GM13976 (cell line): ENCODE results near the gene RAP2C.

Experiments
- DNase-seq: peaks from one replicate; pipeline ENCODE4 v3.0.0; 2012; ENCODE audit warnings: low spot score
- CTCF ChIP-seq: IDR thresholded peaks from 2 replicates; pipeline ENCODE4 v1.5.1; 2012; ENCODE audit warnings: borderline replicate concordance, mild to moderate bottlenecking; ENCODE audit not compliant: insufficient read depth; ENCODE audit errors: extremely low read depth, missing control alignments, control extremely low read depth
- in situ Hi-C: fragments of 300-500 bp; cut with MboI; formaldehyde crosslinking; loops from one replicate; pipeline ENCODE4 v1.12.0; 2022; ENCODE audit warnings: low sequenced_read_pairs, mixed read lengths, inconsistent platforms; ENCODE audit not compliant: unreplicated experiment

RAP2C gene

GRCh38 chrX:132236121-132236520 is 16.9 kb upstream of the RAP2C start:
- DNase-seq = no peak
- no peak for TF ChIP-seq CTCF
- in situ Hi-C loops = loop anchor here (10.0 kb wide), 1 partner anchor 379 kb away; no protein-coding TSS in a partner anchor

DNA sequence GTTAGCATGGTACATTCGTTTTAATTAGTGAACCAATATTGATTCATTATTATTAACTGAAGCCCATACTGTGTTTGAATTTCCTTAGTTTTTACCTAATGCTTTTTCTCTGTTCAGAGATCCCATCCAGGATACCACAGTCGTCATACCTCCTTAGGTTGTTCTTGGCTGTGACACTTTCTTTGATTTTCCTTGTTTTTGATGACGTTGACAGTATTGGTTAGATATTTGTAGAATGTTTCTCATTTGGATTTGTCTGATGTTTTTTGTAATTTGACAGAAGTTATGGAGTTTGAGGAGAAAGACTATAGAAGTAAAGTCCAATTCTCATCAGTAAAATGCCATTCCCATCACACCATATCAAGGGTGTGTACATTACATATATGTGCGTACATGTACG is 16.2 kb upstream of the RAP2C start:
- DNase-seq = no peak
- TF ChIP-seq CTCF = no peak
- in situ Hi-C loops = loop anchor here (10.0 kb wide), 1 partner anchor 379 kb away; no protein-coding TSS in a partner anchor

- TF ChIP-seq CTCF = no peak
- no peak for DNase-seq
- in situ Hi-C loops = loop anchor here (10.0 kb wide), 1 partner anchor 383 kb away; no protein-coding TSS in a partner anchor
These were observed 12.3 kb upstream of the RAP2C start for GRCh38 chrX:132231587-132231986.

DNA sequence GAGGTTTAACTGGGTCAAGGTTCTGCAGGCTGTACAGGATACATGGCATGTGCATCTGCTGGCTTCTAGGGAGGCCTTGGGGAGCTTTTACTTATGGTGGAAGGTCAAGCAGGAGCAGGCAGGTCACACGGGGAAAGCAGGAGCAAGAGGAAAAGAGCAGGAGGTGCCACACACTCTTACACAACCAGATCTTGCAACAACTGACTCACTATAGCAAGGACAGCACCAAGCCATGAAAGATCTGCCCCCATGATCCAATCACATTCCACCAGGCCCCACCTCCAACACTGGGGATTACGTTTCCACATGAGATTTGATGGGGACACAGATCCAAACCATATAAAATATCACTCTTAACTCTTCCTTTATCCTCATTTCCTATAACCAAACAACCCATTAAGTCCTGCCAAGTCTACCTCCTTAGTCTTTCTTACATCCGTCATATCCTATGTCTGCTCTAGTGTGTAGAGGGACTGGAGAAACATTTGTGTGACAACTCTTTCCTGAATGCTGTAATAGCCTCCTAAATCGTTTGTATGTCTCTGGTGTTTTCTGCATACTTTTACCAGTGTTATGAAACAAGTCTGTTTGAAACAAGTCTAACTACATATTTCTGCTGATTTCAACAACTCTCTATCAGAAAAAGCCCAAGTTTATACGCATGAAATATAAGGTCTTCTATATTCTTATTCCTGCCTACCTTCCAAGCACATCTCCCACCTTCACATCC is 8.3 kb upstream of the RAP2C start:
- no peak for DNase-seq
- in situ Hi-C loops = no loop called here
- TF ChIP-seq CTCF = no peak

GRCh38 chrX:132226169-132226568 is 6.9 kb upstream of the RAP2C start:
- no peak for DNase-seq
- TF ChIP-seq CTCF = peak; percentile 3
- in situ Hi-C loops = no loop called here

GRCh38 chrX:132218100-132218812 is 991 bp downstream of the RAP2C start:
- peak; percentile 86 for DNase-seq
- no peak for TF ChIP-seq CTCF
- in situ Hi-C loops = loop anchor here (10.0 kb wide), 2 partner anchors 193 to 373 kb away; partner anchors contain the start of gene STK26
